Measurements from ENCODE around the gene ATG2A.

Gene ATG2A

GRCh38 chr11:64872790-64873488, 44.1 kb downstream of the ATG2A start:
- TF ChIP-seq CTCF (IDR thresholded peaks at IDR 0.05; ENCODE audit: control insufficient read depth, extremely low read depth, insufficient read depth): no peak
- DNase-seq (ENCODE audit: low read depth): no peak
- no peak overlapping the region for H3K4me3 ChIP-seq (ENCODE audit: low read depth, low read length)

DNA sequence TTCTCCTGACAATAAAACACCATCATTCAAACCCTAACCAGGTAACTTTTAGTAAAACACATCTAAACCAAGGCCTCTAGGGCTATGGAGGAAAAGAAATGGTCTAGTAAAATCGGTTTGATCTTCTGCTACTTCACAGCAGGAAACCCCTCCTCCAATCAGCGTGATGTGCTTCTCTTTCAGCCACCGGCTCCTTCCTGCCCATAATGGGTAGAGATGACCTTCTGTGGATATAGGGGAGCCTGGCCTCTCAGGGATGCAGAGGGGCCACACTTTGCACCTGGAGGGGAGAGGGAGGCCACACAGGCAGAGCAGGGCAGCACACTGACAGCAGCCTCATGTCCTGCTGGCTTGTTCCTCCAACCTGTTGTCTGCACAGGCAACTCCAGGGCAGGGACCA, 45.5 kb downstream of the ATG2A start:
- no peak for DNase-seq (ENCODE audit: low read depth)
- no peak for TF ChIP-seq CTCF (IDR thresholded peaks at IDR 0.05; ENCODE audit: control insufficient read depth, extremely low read depth, insufficient read depth)
- no peak overlapping the region for H3K4me3 ChIP-seq (ENCODE audit: low read depth, low read length)

- no peak overlapping the region for H3K4me3 ChIP-seq (ENCODE audit: low read depth, low read length)
- TF ChIP-seq CTCF (IDR thresholded peaks at IDR 0.05; ENCODE audit: control insufficient read depth, extremely low read depth, insufficient read depth): no peak
- no peak for DNase-seq (ENCODE audit: low read depth)
Observed at GRCh38 chr11:64870893-64871466, 46.0 kb downstream of the ATG2A start.

DNA sequence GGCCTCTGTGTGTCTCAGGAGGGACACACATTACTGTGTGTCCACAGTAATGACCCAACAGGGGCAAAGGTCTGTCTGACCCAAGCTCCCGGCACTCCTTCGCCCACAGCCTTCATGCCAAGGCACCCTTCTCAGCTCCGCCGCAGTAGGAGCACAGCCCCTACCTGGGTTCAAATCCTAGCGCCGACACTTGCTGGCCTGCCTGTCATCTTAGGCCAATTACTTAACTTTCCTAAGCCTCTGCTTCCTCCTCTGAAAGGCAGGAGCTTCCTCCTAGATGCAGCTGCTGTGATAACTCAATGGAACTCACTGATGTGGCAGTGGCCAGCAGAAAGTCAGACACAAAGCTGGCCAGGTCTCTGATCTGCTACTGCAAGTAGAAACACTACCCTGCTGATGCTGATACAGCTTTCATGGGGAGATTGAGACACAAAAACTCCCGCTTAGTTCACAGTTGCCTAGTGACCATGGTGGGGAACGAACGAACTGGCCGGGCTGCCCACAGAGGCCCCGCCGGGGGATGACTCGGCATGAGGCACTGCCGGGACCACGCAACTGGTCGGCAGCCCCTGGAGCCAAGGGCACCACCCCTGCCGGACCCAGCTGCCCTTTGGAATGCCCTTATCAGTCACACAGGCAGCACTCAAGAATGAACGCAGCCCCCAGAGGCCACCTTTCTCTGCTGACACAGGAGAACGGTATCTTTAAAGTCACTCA, 46.7 kb downstream of the ATG2A start:
- TF ChIP-seq CTCF (IDR thresholded peaks at IDR 0.05; ENCODE audit: control insufficient read depth, extremely low read depth, insufficient read depth): no peak
- H3K4me3 ChIP-seq (ENCODE audit: low read depth, low read length): no peak overlapping the region
- no peak for DNase-seq (ENCODE audit: low read depth)

- TF ChIP-seq CTCF (IDR thresholded peaks at IDR 0.05; ENCODE audit: control insufficient read depth, extremely low read depth, insufficient read depth): no peak
- no peak overlapping the region for H3K4me3 ChIP-seq (ENCODE audit: low read depth, low read length)
- no peak for DNase-seq (ENCODE audit: low read depth)
Observed at GRCh38 chr11:64869571-64870175, 47.3 kb downstream of the ATG2A start.

GRCh38 chr11:64868904-64869570, 48.0 kb downstream of the ATG2A start:
- TF ChIP-seq CTCF (IDR thresholded peaks at IDR 0.05; ENCODE audit: control insufficient read depth, extremely low read depth, insufficient read depth): no peak
- H3K4me3 ChIP-seq (ENCODE audit: low read depth, low read length): no peak overlapping the region
- no peak for DNase-seq (ENCODE audit: low read depth)

Data from LNCaP clone FGC (cell line).